SKM-1 treated with dmso at 0.1 percent for 144 hours (cell line): Measurements from ENCODE around the gene TTL.

Experiments
- DNase-seq: peaks from one replicate; lab custom pipeline; 2025; ENCODE audit not compliant: unreplicated experiment; lab: John Stamatoyannopoulos, UW

Gene TTL

DNA sequence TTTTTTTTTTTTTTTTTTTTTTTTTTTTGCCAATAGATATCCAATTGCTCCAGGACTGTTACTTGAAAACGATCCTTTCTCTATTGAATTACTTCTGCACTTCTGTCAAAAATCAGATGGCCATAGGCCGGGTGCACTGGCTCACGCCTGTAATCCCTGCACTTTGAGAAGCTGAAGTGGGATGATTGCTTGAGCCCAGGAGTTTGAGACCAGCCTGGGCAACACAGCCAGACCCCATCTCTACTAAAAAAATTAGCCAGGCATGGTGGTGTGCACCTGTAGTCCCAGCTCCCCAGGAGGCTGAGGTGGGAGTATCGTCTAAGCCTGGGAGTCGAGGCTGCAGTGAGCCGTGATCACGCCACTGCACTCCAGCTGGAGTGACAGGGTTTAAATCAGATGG, 98.1 kb downstream of the TTL start:
- no peak for DNase-seq

- DNase-seq = peak; percentile 58
These were observed 100.4 kb downstream of the TTL start for GRCh38 chr2:112582314-112582746.

DNA sequence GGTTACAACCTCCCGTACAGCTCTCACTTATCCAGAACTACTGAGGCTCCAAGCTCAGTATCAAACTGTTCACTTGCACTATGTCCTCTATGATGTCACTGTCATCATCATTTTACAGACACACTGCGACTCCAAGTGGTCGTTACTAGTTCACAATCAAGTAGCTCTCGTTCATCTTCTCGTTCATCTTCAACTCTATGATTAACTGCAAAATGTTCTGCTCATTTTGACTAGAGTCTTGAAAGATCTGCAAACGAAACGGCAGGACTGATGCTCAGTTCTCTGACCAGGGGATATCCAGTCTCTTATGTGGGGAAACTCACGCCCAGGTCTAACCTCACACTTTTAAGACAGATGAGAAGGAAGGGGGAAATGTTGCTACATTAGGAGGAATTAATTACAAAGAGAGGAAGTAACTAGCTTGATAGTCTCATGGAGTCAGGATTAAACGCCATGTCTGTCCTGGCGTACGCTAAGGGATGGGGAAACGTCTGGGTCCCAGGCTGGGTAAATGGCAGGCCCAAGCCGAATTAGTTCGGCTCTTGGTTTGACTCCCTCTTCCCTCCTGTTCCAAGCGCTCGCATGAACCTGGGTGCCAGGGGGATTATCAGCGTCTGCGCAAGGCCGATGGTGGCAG, 101.7 kb downstream of the TTL start:
- DNase-seq = no peak

- peak; percentile 98 for DNase-seq
These were observed 102.4 kb downstream of the TTL start, which contains the start of gene CHCHD5 for GRCh38 chr2:112584134-112584890. CHCHD5 (plus strand) TSS chr2:112584609; CDS start chr2:112584648, 39 bp downstream.

- DNase-seq = no peak
These were observed 102.9 kb downstream of the TTL start for GRCh38 chr2:112584891-112585250.

- DNase-seq = no peak
These were observed 103.4 kb downstream of the TTL start for GRCh38 chr2:112585400-112585799.

- DNase-seq = no peak
These were observed 104.0 kb downstream of the TTL start for GRCh38 chr2:112585873-112586464.

DNA sequence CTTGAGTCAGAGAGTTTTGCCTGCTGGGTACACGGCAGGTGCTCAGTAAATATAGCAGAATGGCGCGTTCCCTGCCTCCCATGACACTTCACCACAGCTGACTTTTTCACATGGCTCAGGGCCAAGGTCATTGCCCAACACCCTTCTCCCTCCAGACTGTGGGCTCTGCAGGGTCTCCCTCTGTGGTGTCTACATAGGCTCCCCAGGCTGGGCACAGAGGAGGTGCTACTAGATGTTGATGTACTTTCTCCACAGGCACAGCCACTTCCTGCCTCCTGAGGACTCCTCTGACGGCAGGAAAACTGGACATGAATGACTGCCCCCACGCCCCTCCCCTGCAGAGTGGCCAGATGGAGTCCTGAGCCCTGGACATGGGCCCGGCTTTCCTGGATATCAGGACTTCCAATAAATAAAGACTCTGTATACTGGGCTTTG, 106.7 kb downstream of the TTL start:
- no peak for DNase-seq
